IMR-90 (cell line): ENCODE data around the gene DNTT. TPM values are rescaled to one million over a fixed set of nuclear protein-coding genes. Genes with fewer than 3 reads are reported as not detected.

Experiments used
- ATAC-seq: fragments of 200-7000 bp; cut with Tn5 transposase; 2 replicates; pipeline ENCODE4 v1.9.1; 2020; ENCODE audit warnings: low read depth, mild to moderate bottlenecking, moderate library complexity
- BruUV-seq: library from RNA; stranded (reverse); fragments of 400-500 nt; replicated peaks from 2 replicates; lab custom pipeline; 2021; lab: Mats Ljungman, UMichigan
- CTCF ChIA-PET: fragments of 300-600 bp; formaldehyde crosslinking; extraction: SDS; loops from one replicate; lab custom pipeline; 2021; ENCODE audit warnings: antibody characterized with exemption; lab: Yijun Ruan, JAX
- POLR2A ChIA-PET: fragments of 300-600 bp; sonication (Branson Sonifier 250); formaldehyde crosslinking; loops from one replicate; lab custom pipeline; 2022; ENCODE audit warnings: antibody characterized with exemption; ENCODE audit not compliant: unreplicated experiment; lab: Charles Lee
- DNase-seq: peaks from one replicate; pipeline ENCODE4 v3.0.0; 2013
- H2AFZ ChIP-seq: replicated peaks from 2 replicates; pipeline ENCODE3; 2013; ENCODE audit warnings: low read length, mild to moderate bottlenecking; ENCODE audit not compliant: poor library complexity
- H2AK5ac ChIP-seq: 2 replicates; pipeline ENCODE4 v1.6.1; 2013; ENCODE audit warnings: low read depth, low read length, inconsistent platforms
- H2AK9ac ChIP-seq: replicated peaks from 2 replicates; pipeline ENCODE3; 2013; ENCODE audit warnings: mild to moderate bottlenecking, low read depth, low read length, moderate library complexity; ENCODE audit not compliant: poor library complexity
- H2BK120ac ChIP-seq: 2 replicates; pipeline ENCODE4 v1.6.1; 2013; ENCODE audit warnings: low read depth, low read length, inconsistent platforms
- H2BK15ac ChIP-seq: 3 replicates; pipeline ENCODE4 v1.6.1; 2013; ENCODE audit warnings: low read depth, low read length, inconsistent platforms
- H2BK20ac ChIP-seq: 2 replicates; pipeline ENCODE4 v1.6.1; 2013; ENCODE audit warnings: low read depth, mild to moderate bottlenecking, inconsistent platforms, low read length, moderate library complexity
- H2BK5ac ChIP-seq: 2 replicates; pipeline ENCODE4 v1.6.1; 2013; ENCODE audit warnings: mild to moderate bottlenecking, low read depth, low read length, inconsistent platforms; ENCODE audit not compliant: poor library complexity, severe bottlenecking
- H3K14ac ChIP-seq: replicated peaks from 2 replicates; pipeline ENCODE4 v1.6.1; 2013; ENCODE audit warnings: low read depth, low read length, inconsistent platforms
- H3K18ac ChIP-seq: 2 replicates; pipeline ENCODE4 v1.6.1; 2013; ENCODE audit warnings: low read depth, low read length, control low read depth
- H3K23ac ChIP-seq: 2 replicates; pipeline ENCODE4 v1.6.1; 2013; ENCODE audit warnings: low read depth, low read length, inconsistent platforms
- H3K27ac ChIP-seq: 2 replicates; pipeline ENCODE4 v1.5.1; 2013; ENCODE audit warnings: mild to moderate bottlenecking, control low read depth, low read length; ENCODE audit not compliant: insufficient read depth
- H3K27me3 ChIP-seq: 2 replicates; pipeline ENCODE4 v1.6.1; 2013; ENCODE audit warnings: low read length; ENCODE audit not compliant: control insufficient read depth, insufficient read depth
- H3K36me3 ChIP-seq: 2 replicates; pipeline ENCODE4 v1.6.1; 2013; ENCODE audit warnings: low read length, mixed read lengths; ENCODE audit not compliant: control insufficient read depth, insufficient read depth
- H3K4ac ChIP-seq: 2 replicates; pipeline ENCODE4 v1.6.1; 2013; ENCODE audit warnings: low read depth, low read length, inconsistent platforms
- H3K4me1 ChIP-seq: 2 replicates; pipeline ENCODE4 v1.6.1; 2013; ENCODE audit warnings: low read length, mixed read lengths; ENCODE audit not compliant: control insufficient read depth, insufficient read depth
- H3K4me2 ChIP-seq: 2 replicates; pipeline ENCODE4 v1.6.1; 2013; ENCODE audit warnings: low read depth, mild to moderate bottlenecking, control low read depth, low read length, moderate library complexity
- H3K4me3 ChIP-seq: 2 replicates; pipeline ENCODE4 v1.5.1; 2013; ENCODE audit warnings: low read depth, mild to moderate bottlenecking, control low read depth, low read length, moderate library complexity; ENCODE audit not compliant: insufficient read depth
- H3K56ac ChIP-seq: 2 replicates; pipeline ENCODE4 v1.6.1; 2013; ENCODE audit warnings: low read length, inconsistent platforms; ENCODE audit not compliant: insufficient read depth; ENCODE audit errors: extremely low read depth
- H3K79me1 ChIP-seq, 2 experiments: 2 replicates each; pipeline ENCODE4 v1.6.1; 2013; ENCODE audit warnings: low read length in 2 of 2, inconsistent platforms in 1 of 2, low read depth in 1 of 2
- H3K9ac ChIP-seq: 2 replicates; pipeline ENCODE4 v1.6.1; 2013; ENCODE audit warnings: low read depth, low read length, control low read depth
- H3K9me1 ChIP-seq: 2 replicates; pipeline ENCODE4 v1.6.1; 2013; ENCODE audit warnings: low read length, inconsistent platforms; ENCODE audit not compliant: insufficient read depth
- H3K9me3 ChIP-seq: 2 replicates; pipeline ENCODE4 v1.6.1; 2013; ENCODE audit warnings: low read length; ENCODE audit not compliant: control insufficient read depth, insufficient read depth
- H4K20me1 ChIP-seq: 2 replicates; pipeline ENCODE4 v1.6.1; 2013; ENCODE audit warnings: low read length, inconsistent platforms; ENCODE audit not compliant: insufficient read depth
- H4K5ac ChIP-seq: 2 replicates; pipeline ENCODE4 v1.6.1; 2013; ENCODE audit warnings: mild to moderate bottlenecking, low read depth, low read length, control low read depth
- H4K8ac ChIP-seq, 2 experiments: 2 replicates each; pipeline ENCODE4 v1.6.1; 2013; ENCODE audit warnings: low read depth in 2 of 2, low read length in 2 of 2, control low read depth in 1 of 2, inconsistent platforms in 1 of 2
- H4K91ac ChIP-seq: 2 replicates; pipeline ENCODE4 v1.6.1; 2013; ENCODE audit warnings: low read depth, low read length, inconsistent platforms; ENCODE audit not compliant: insufficient read depth
- WGBS, 2 experiments: methylation state at CpG; one replicate each; pipeline versions ENCODE4 v1.1.5 to v1.1.7; 2013; ENCODE audit warnings: missing lambda C conversion rate in 2 of 2; ENCODE audit not compliant: insufficient read length in 1 of 2; ENCODE audit errors: extremely low coverage in 2 of 2; 5-methylcytosine and 5-hydroxymethylcytosine counted together
- dilution Hi-C: fragments of 300-500 bp; cut with HindIII; formaldehyde crosslinking; loops from one replicate; pipeline ENCODE4 v1.14.3; 2018; ENCODE audit warnings: low sequenced_read_pairs; ENCODE audit not compliant: unreplicated experiment
- in situ Hi-C: fragments of 300-500 bp; cut with MboI; formaldehyde crosslinking; loops from 3 replicates; pipeline ENCODE4 v1.14.3; 2019; ENCODE audit warnings: low sequenced_read_pairs, inconsistent platforms, mixed read lengths
- intact Hi-C: fragments of 100-400 bp; cut with micrococcal nuclease; formaldehyde crosslinking; loops from 2 replicates; pipeline ENCODE4 v1.10.0; 2022
- polyA plus RNA-seq, 3 experiments: library from polyadenylated mRNA; depleted of rRNA; stranded (reverse); fragments of >200 nt; gene quantifications; 2 replicates each; pipeline ENCODE4 v1.2.3, GENCODE V29; 2012; ENCODE audit warnings: low replicate concordance in 1 of 3
- total RNA-seq: library from RNA; depleted of rRNA; stranded (reverse); fragments of >200 nt; gene quantifications from 2 replicates; pipeline ENCODE4 v1.2.3, GENCODE V29; 2012
- TF ChIP-seq, protein P1 (sequence below): fragments of 150-350 bp; IDR thresholded peaks from 2 replicates; pipeline ENCODE4 v1.6.1; 2017; ENCODE audit warnings: mild to moderate bottlenecking, antibody characterized with exemption, low read length, low read depth

The DNTT gene
- total and polyA plus RNA-seq, 2 of the 4 experiments (the other 2 are of a cell fraction): not detected

DNA sequence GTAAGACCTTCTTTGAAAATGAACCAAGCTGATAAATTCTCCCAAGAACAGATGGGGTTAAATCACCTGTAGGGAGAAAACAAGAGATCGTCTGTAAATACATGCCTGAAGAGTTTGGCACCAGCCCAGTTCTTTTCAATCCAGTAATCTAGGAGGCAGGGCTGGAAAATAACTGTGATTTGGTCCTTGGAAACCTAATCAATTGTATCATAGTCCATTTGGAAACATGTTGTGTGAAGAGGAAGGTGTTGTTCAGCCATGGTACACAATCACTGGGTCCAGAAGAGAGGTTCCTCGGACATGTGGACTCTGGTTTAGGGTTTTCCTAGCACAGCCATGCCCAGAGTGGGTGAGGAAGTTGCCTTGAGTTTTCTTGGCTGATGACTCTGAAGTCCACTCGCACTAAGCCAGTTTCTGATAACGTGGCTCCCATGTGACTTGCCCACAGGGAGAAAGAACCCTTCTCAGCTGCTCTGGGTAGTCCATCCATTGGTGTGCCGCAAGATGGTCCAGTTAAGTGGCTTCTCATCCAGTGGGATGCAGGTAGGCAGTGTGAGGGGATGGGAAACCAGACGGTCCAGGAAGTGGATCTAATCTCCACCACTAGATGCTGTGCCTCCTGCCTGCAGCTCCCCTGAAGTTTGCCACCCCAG is 38.0 kb upstream of the DNTT start:
- Histone ChIP-seq H2BK15ac (no peak overlapping the region), H3K4ac (no peak overlapping the region), H4K8ac (no peak overlapping the region), H2AK9ac (no peak overlapping the region), H3K4me2 (no peak overlapping the region), H3K79me1 (no peaks in the 10 kb centered on the region), H4K91ac (no peak overlapping the region), H3K4me1 (no peaks in the 10 kb centered on the region), H3K14ac (no peak overlapping the region), H2AFZ (no peak overlapping the region), H3K27me3 (no peaks in the 10 kb centered on the region), H3K36me3 (no peaks in the 10 kb centered on the region), H3K23ac (no peak overlapping the region), H3K27ac (no peak overlapping the region), H4K5ac (no peak overlapping the region), H2BK20ac (no peak overlapping the region), H3K9ac (no peak overlapping the region), H3K4me3 (no peak overlapping the region), H3K56ac (no peak overlapping the region), H3K9me3 (no peaks in the 10 kb centered on the region), H2BK120ac (no peak overlapping the region), H3K18ac (no peak overlapping the region), H2AK5ac (no peak overlapping the region), H4K20me1 (no peaks in the 10 kb centered on the region), H3K9me1 (no peaks in the 10 kb centered on the region), H2BK5ac (no peak overlapping the region)
- no TSS peak for BruUV-seq
- no CpG with 5 or more reads among the region's 6 CpGs for WGBS, 2 experiments
- no peak for DNase-seq
- POLR2A ChIA-PET: no interaction called here
- ATAC-seq: no peak
- CTCF ChIA-PET: no interaction called here
- intact Hi-C loops (no loop called here), in situ Hi-C loops (no loop called here), dilution Hi-C loops (no loop called here)
- TF ChIP-seq, protein P1, sequence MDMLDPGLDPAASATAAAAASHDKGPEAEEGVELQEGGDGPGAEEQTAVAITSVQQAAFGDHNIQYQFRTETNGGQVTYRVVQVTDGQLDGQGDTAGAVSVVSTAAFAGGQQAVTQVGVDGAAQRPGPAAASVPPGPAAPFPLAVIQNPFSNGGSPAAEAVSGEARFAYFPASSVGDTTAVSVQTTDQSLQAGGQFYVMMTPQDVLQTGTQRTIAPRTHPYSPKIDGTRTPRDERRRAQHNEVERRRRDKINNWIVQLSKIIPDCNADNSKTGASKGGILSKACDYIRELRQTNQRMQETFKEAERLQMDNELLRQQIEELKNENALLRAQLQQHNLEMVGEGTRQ: no peak
